22Rv1 (cell line): ENCODE measurements around the gene FAM151A.

Experiments used
- H3K27ac ChIP-seq: fragments of 450-650 bp; 2 replicates; pipeline ENCODE4 v1.5.1; 2017
- CTCF ChIP-seq: fragments of 450-650 bp; IDR thresholded peaks from 2 replicates; pipeline ENCODE4 v1.5.1; 2017; ENCODE audit warnings: mild to moderate bottlenecking
- ZFX ChIP-seq: fragments of 450-650 bp; IDR thresholded peaks from 2 replicates; pipeline ENCODE4 v1.6.1; 2017; ENCODE audit warnings: antibody characterized with exemption, borderline replicate concordance

The FAM151A gene

GRCh38 chr1:54600947-54601721 is 22.2 kb downstream of the FAM151A start:
- no peak for TF ChIP-seq ZFX
- no peak for TF ChIP-seq CTCF

GRCh38 chr1:54599211-54599823 is 24.0 kb downstream of the FAM151A start:
- no peak for TF ChIP-seq ZFX
- TF ChIP-seq CTCF, result no peak
- no peak overlapping the region for H3K27ac ChIP-seq

More at GRCh38 chr1:54600947-54601721, 22.2 kb downstream of the FAM151A start:
- no peak overlapping the region for H3K27ac ChIP-seq

GRCh38 chr1:54597455-54598030 is 25.8 kb downstream of the FAM151A start:
- no peak overlapping the region for H3K27ac ChIP-seq
- TF ChIP-seq ZFX (no peak), CTCF (no peak)

GRCh38 chr1:54596756-54597155 is 26.6 kb downstream of the FAM151A start:
- no peak overlapping the region for H3K27ac ChIP-seq
- TF ChIP-seq CTCF (no peak), ZFX (no peak)

GRCh38 chr1:54595956-54596498 is 27.3 kb downstream of the FAM151A start:
- H3K27ac ChIP-seq, result no peak overlapping the region
- TF ChIP-seq CTCF (no peak), ZFX (no peak)

GRCh38 chr1:54594463-54594862 is 28.9 kb downstream of the FAM151A start:
- TF ChIP-seq ZFX, result no peak
- TF ChIP-seq CTCF, result no peak
- no peak overlapping the region for H3K27ac ChIP-seq
